M059J (cell line): ENCODE measurements around the gene ZNF678. TPM values are rescaled to one million over a fixed set of nuclear protein-coding genes. Genes with fewer than 3 reads are reported as not detected.

Source experiments
- DNase-seq: peaks from one replicate; pipeline ENCODE4 v3.0.0-alpha.2; 2012; ENCODE audit warnings: low read depth
- total RNA-seq: library from RNA; depleted of rRNA; stranded (reverse); fragments of >200 nt; shearing (Covaris generic); gene quantifications from 2 replicates; pipeline ENCODE4 v1.2.3, GENCODE V29; 2014; rRNA removed

Gene ZNF678
- total RNA-seq: 2.0 and 4.1 TPM in 2 replicates

- peak; percentile 96 for DNase-seq
Observed at GRCh38 chr1:227563324-227564201, at the start of gene ZNF678. Gene ZNF678, plus strand, starts transcription at chr1:227563556. Its CDS starts 87,436 bp downstream, at chr1:227650992.

DNA sequence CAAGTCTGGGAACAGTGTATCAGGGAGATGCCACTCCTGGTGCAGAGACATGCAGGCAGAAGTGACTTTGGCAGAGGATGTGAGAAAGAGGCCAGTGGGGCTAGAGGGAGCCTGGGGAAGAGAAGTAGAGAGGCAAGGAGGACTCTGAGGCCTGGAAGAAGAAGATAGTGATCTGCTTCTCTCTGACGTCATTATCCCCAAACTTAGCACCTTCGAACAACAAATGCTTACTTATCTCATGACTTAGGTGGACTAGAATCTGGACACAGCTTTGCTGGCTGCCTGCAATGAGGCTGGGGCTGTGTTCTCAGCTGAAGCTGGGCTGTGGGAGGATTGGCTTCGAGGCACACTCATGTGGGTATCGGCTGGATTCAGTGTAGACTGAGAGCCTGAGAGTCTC, 44.5 kb upstream of the ZNF678 start:
- no peak for DNase-seq

- DNase-seq: no peak
Observed at GRCh38 chr1:227521782-227522181, 41.6 kb upstream of the ZNF678 start.

GRCh38 chr1:227526524-227526923, 36.8 kb upstream of the ZNF678 start:
- no peak for DNase-seq

- DNase-seq: peak; percentile 33
Observed at GRCh38 chr1:227532019-227532619, 31.2 kb upstream of the ZNF678 start.

GRCh38 chr1:227540170-227541098, 22.9 kb upstream of the ZNF678 start:
- no peak for DNase-seq

DNA sequence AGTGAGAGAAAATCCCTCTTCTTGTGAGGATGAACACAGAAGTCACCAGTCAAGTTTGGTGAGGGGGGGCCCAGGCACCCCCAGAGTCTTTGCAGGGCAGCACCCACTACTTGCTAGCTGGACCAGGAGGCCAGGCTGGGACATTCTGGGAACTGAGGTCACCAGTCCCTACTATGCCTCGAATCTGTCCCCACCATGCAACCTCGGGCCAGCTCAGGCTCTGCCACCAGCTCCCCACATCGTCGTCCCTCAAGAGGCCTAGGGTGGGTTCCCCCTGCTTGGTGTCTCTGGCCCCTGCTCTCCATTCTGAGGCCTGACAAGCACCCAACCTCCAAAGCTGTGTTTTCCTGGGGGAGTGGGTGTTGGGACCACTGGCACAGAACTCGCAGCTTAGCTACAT, 22.2 kb upstream of the ZNF678 start:
- no peak for DNase-seq

DNA sequence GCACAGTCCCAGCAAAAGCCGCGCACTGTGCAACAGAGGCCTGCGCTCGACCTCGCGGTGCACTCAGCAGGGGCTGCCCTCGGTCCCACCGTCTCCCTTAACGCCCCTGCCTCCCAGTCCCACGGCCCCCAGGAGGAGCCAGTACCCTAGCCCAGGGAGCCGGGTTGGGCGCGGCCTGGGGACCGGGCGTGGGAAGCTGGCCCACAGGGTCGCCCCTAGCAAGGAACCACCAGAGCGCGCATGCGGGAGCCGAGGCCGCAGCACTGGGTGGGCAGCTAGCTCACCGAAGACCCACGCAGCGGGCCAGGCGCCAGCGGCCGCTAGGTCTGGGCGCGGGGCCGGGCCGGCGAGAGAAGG, 21.6 kb upstream of the ZNF678 start:
- no peak for DNase-seq

GRCh38 chr1:227542153-227543120, 20.9 kb upstream of the ZNF678 start:
- peak; percentile 85 for DNase-seq

GRCh38 chr1:227543283-227544066, 19.9 kb upstream of the ZNF678 start:
- DNase-seq: no peak

- DNase-seq: no peak
Observed at GRCh38 chr1:227544067-227545050, 19.0 kb upstream of the ZNF678 start.

- no peak for DNase-seq
Observed at GRCh38 chr1:227545361-227545760, 18.0 kb upstream of the ZNF678 start.

- DNase-seq: no peak
Observed at GRCh38 chr1:227546059-227546458, 17.3 kb upstream of the ZNF678 start.

DNA sequence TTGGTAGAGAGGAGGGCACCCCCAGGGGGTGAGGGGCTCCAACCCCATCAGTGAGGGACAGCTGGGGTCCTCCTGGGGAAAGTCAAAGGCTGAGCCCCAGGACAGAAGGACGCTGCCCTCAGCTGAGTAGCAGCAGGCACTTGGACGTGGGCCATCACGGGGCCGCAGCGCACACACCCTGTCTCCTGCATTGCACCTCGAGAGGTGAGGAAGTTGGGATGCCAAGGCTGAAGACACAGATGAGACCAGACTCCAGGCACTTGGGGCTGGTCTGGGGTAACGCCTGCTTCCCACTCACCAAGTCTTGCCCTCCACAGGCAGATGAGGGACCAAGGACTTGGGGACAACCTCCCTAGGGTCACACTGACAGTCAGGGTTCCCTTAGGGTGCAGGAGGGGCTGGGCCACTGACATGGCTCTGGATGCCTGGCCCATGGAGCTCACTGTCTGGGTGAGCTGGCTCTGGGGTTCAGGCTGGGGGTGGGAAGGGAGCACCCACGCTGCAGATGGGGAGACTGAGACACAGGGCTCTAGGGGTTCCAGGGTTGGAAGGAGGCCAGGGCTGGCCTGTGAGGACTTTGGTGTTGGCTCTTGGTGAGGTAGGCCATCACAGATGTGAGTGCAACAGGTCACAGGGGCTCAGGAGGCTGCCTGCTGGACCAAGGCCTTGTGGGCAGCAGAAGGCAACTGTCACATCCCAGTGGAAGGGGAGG, 16.6 kb upstream of the ZNF678 start:
- DNase-seq: no peak

DNA sequence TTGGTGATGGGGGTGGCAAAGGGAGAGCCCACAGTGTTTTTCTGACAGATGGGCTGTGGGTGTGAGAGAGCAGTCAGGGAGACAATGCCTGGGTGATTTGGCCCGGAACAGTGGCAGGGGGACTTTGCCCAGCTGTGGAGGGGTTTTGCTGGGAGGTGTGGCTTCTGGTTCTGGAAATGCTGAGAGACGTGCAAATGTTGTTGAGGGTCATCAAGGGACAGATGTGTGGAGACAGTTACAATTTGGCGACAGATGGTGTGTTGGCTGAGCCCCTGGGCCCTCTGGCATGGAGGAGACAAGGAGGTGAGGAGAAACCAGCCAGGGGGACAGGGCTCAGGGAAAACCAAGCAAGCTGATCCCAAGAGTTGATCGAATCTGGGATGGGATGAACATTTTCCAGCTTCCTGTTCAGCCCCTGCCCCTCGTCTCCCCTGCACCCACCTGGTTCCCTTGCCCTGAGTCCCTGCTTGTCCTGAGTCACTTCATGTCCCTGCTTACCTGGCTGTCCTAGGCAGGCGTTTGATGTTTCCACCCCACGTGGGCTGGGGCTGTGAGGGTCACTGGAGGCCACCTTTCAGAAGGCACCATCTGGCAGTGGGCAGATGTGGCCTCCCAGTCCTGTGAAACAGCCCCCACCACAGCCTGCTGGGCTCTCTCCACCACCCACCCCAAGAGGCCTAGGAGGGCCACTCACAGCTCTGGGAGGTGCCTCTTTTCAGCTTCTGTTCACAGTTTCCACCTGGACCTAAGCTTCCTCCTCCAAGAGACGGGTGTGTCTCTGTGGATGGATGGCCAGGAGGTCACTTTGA, 15.8 kb upstream of the ZNF678 start:
- no peak for DNase-seq

DNA sequence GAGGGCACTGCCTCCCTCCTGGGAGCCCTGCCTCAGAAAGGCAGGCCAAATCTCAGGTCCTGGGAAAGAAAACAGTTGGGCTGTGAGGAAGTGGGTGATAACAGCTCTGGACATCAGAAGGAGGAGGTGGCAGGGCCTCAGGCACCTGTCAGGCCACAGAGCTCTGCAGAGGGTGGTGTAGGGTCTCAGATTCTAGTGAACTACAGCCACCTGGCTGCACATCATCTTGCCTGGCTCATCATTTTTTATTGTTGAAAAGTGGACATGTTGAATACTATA, 15.3 kb upstream of the ZNF678 start:
- DNase-seq: no peak

GRCh38 chr1:227548448-227548847, 14.9 kb upstream of the ZNF678 start:
- DNase-seq: no peak

DNA sequence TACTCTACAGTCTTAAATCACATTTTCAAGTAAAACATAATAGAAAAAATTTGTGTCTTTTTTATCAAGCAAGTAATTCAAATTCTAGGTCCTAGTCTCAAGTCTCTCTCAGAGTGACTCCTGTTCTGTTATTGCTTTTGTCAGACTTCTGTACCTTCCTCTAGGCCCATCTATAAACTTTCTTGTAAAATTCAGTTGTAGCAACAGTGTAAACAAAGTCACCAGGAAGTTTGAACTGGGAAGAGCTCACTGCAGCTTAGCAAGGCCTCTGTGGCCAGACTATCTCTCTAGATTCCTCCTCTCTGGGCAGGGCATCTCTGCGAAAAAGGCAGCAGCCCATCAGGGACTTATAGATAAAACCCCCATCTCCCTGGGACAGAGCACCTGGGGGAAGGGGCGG, 13.5 kb upstream of the ZNF678 start:
- no peak for DNase-seq
